Muscle layer of colon (tissue), 2 donors: ENCODE data around the gene AP2M1.

Source experiments
- H3K27ac ChIP-seq: one replicate; pipeline ENCODE4 v1.7.0; 2013; ENCODE audit warnings: low read depth, mild to moderate bottlenecking, low read length, moderate library complexity
- H3K27me3 ChIP-seq, 2 donors: one replicate each; pipeline ENCODE4 v1.7.0; 2013; ENCODE audit warnings: low read length in 2 of 2, mild to moderate bottlenecking in 2 of 2; ENCODE audit not compliant: insufficient read depth in 2 of 2, control insufficient read depth in 1 of 2
- H3K36me3 ChIP-seq: one replicate; pipeline ENCODE4 v1.7.0; 2013; ENCODE audit warnings: mild to moderate bottlenecking, low read length; ENCODE audit not compliant: insufficient read depth
- H3K4me1 ChIP-seq: one replicate; pipeline ENCODE4 v1.7.0; 2013; ENCODE audit warnings: mild to moderate bottlenecking, low read length; ENCODE audit not compliant: insufficient read depth
- H3K4me3 ChIP-seq, 2 donors: one replicate each; pipeline ENCODE4 v1.7.0; 2013; ENCODE audit warnings: low read length in 2 of 2, low read depth in 1 of 2, mild to moderate bottlenecking in 1 of 2, moderate library complexity in 1 of 2
- H3K9ac ChIP-seq: one replicate; pipeline ENCODE4 v1.7.0; 2013; ENCODE audit warnings: low read length
- H3K9me3 ChIP-seq: one replicate; pipeline ENCODE4 v1.7.0; 2013; ENCODE audit warnings: mild to moderate bottlenecking, low read length
- donor health status: abdominal sarcoma.
- donor health status: Adenocarcinoma of cecum.

The AP2M1 gene

GRCh38 chr3:184230603-184231528, 56.2 kb downstream of the AP2M1 start:
- Histone ChIP-seq H3K27me3 (peaks cover 29 to 62% of the 10 kb centered on the region in 2 donors), H3K9ac (no peak overlapping the region), H3K4me3 (no peak overlapping the region), H3K36me3 (no peaks in the 10 kb centered on the region), H3K4me1 (peaks cover 13% of the 10 kb centered on the region), H3K27ac (no peak overlapping the region), H3K9me3 (no peaks in the 10 kb centered on the region)

GRCh38 chr3:184231671-184232070, 57.0 kb downstream of the AP2M1 start:
- Histone ChIP-seq H3K27me3 (peaks cover 29 to 59% of the 10 kb centered on the region in 2 donors), H3K36me3 (no peaks in the 10 kb centered on the region), H3K4me3 (no peak overlapping the region), H3K27ac (no peak overlapping the region), H3K4me1 (peaks cover 13% of the 10 kb centered on the region), H3K9ac (no peak overlapping the region), H3K9me3 (no peaks in the 10 kb centered on the region)

GRCh38 chr3:184233127-184233843, 58.6 kb downstream of the AP2M1 start:
- peaks cover 29 to 49% of the 10 kb centered on the region in 2 donors for H3K27me3 ChIP-seq
- peaks cover 13% of the 10 kb centered on the region for H3K4me1 ChIP-seq
- H3K9ac ChIP-seq: no peak overlapping the region
- no peak overlapping the region for H3K4me3 ChIP-seq
- H3K27ac ChIP-seq: no peak overlapping the region
- no peaks in the 10 kb centered on the region for H3K9me3 ChIP-seq
- no peaks in the 10 kb centered on the region for H3K36me3 ChIP-seq
